ENCODE data around the gene SLC2A6. TPM values are rescaled to one million over a fixed set of nuclear protein-coding genes. Genes with fewer than 3 reads are reported as not detected.

Gene SLC2A6
- total RNA-seq, 1 donor from 2014 or later = 4.1 TPM

DNA sequence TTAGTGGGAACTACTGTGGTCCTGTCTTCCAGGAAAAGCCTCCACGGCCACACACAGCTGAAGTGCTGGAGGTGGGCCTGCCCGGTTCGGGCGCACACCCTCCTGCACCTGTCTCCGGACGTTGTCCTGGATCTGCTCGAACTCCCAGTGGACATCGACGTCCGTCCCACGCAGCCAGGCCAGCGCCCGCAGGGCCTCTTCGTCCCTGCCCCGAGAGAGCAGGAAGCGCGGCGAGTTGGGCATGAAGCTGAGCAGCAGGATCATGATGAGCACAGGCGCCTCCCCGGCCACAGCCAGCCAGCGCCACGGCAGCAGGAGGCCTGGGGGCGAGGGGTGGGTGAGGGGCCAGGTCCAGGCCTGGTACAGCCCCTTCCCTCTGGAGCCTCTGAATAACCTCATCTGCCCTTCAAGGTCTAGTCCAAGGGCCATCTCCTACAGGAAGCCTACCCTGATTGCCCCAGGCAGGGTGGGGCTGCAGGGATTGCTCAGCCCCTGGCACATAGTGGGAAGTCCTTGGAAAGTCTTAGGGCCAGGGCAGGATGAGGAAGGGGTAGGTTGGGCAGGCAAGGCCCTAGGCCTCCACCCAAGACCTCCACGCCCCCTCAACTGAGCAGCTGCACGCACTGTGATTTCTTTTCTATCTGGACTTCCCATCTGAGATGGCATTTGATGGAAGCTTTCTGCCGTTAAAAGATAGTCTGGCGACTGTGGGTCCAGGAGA, 3.4 kb downstream of the SLC2A6 start:
- no peak for DNase-seq (ENCODE audit: low spot score)
- Mint-ChIP-seq H3K4me3 (no peak overlapping the region), H3K27ac (no peak overlapping the region), H3K36me3 (ENCODE audit: low read depth) (no peaks in the 10 kb centered on the region), H3K9me3 (no peaks in the 10 kb centered on the region), H3K4me1 (ENCODE audit: low read depth) (peaks cover 6% of the 10 kb centered on the region), H3K27me3 (ENCODE audit: insufficient read depth) (peaks cover 3% of the 10 kb centered on the region)
- intact Hi-C loops (cut with micrococcal nuclease) = no loop called here

GRCh38 chr9:133474853-133475252, 4.0 kb downstream of the SLC2A6 start:
- Mint-ChIP-seq H3K36me3 (ENCODE audit: low read depth) (no peaks in the 10 kb centered on the region), H3K27ac (no peak overlapping the region), H3K9me3 (no peaks in the 10 kb centered on the region), H3K27me3 (ENCODE audit: insufficient read depth) (peaks cover 2% of the 10 kb centered on the region), H3K4me1 (ENCODE audit: low read depth) (peaks cover 4% of the 10 kb centered on the region), H3K4me3 (no peak overlapping the region)
- no peak for DNase-seq (ENCODE audit: low spot score)
- intact Hi-C loops (cut with micrococcal nuclease) = no loop called here

- Mint-ChIP-seq H3K9me3 (no peaks in the 10 kb centered on the region), H3K27ac (no peak overlapping the region), H3K4me1 (ENCODE audit: low read depth) (no peaks in the 10 kb centered on the region), H3K4me3 (no peak overlapping the region), H3K27me3 (ENCODE audit: insufficient read depth) (no peaks in the 10 kb centered on the region), H3K36me3 (ENCODE audit: low read depth) (no peaks in the 10 kb centered on the region)
- intact Hi-C loops (cut with micrococcal nuclease) = no loop called here
- no peak for DNase-seq (ENCODE audit: low spot score)
Measured at GRCh38 chr9:133474215-133474614, 4.7 kb downstream of the SLC2A6 start.

GRCh38 chr9:133473743-133474142, 5.2 kb downstream of the SLC2A6 start:
- Mint-ChIP-seq H3K27me3 (ENCODE audit: insufficient read depth) (no peaks in the 10 kb centered on the region), H3K4me1 (ENCODE audit: low read depth) (no peaks in the 10 kb centered on the region), H3K27ac (no peak overlapping the region), H3K9me3 (no peaks in the 10 kb centered on the region), H3K4me3 (no peak overlapping the region), H3K36me3 (ENCODE audit: low read depth) (no peaks in the 10 kb centered on the region)
- intact Hi-C loops (cut with micrococcal nuclease) = no loop called here
- DNase-seq (ENCODE audit: low spot score) = no peak

DNA sequence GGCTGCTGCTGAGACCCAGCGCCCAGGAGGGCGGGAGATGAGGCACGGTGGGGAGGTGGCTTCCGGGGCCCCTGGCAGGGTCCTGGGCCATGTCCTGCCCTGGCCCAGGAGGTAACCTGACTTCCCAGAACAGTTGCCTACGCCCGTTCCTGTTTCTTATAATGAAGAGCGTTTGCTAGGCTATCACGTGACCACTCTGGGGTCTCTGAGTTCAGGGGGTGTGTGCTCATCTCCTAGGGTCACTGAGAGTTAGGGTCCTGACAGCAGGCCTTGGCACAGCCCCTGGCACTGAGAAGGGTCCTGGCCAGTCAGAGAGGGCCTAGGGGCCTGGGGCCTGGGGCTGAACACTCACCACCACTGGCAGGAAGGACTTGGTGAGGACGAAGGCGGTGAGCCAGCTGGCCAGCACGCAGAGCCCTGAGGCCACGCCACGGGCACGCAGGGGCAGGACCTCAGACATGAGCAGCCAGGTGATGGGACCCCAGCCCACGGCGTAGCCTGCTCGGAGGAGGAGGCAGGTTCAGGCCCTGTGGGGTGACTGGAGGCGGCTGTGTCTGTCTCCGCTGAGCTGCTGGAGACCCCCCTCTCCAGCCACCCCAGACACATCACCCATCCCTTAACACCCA, 6.0 kb downstream of the SLC2A6 start:
- Mint-ChIP-seq H3K36me3 (ENCODE audit: low read depth) (no peaks in the 10 kb centered on the region), H3K27ac (no peak overlapping the region), H3K4me1 (ENCODE audit: low read depth) (no peaks in the 10 kb centered on the region), H3K9me3 (no peaks in the 10 kb centered on the region), H3K27me3 (ENCODE audit: insufficient read depth) (no peaks in the 10 kb centered on the region), H3K4me3 (no peak overlapping the region)
- intact Hi-C loops (cut with micrococcal nuclease) = no loop called here
- no peak for DNase-seq (ENCODE audit: low spot score)

- DNase-seq (ENCODE audit: low spot score) = no peak
- Mint-ChIP-seq H3K4me1 (ENCODE audit: low read depth) (no peaks in the 10 kb centered on the region), H3K4me3 (no peak overlapping the region), H3K36me3 (ENCODE audit: low read depth) (no peaks in the 10 kb centered on the region), H3K9me3 (no peaks in the 10 kb centered on the region), H3K27ac (no peak overlapping the region), H3K27me3 (ENCODE audit: insufficient read depth) (no peaks in the 10 kb centered on the region)
- intact Hi-C loops (cut with micrococcal nuclease) = no loop called here
Measured at GRCh38 chr9:133472277-133472645, 6.6 kb downstream of the SLC2A6 start.

GRCh38 chr9:133471551-133472276, 7.2 kb downstream of the SLC2A6 start:
- no peaks in the 10 kb centered on the region for H3K4me1 Mint-ChIP-seq (ENCODE audit: low read depth)
- H3K36me3 Mint-ChIP-seq (ENCODE audit: low read depth) = no peaks in the 10 kb centered on the region
- intact Hi-C loops (cut with micrococcal nuclease) = no loop called here
- H3K27me3 Mint-ChIP-seq (ENCODE audit: insufficient read depth) = no peaks in the 10 kb centered on the region
- H3K9me3 Mint-ChIP-seq = no peaks in the 10 kb centered on the region
- DNase-seq (ENCODE audit: low spot score) = no peak
- no peak overlapping the region for H3K27ac Mint-ChIP-seq
- H3K4me3 Mint-ChIP-seq = no peak overlapping the region

GRCh38 chr9:133470988-133471387, 7.9 kb downstream of the SLC2A6 start:
- Mint-ChIP-seq H3K4me1 (ENCODE audit: low read depth) (no peaks in the 10 kb centered on the region), H3K36me3 (ENCODE audit: low read depth) (no peaks in the 10 kb centered on the region), H3K27me3 (ENCODE audit: insufficient read depth) (no peaks in the 10 kb centered on the region), H3K4me3 (no peak overlapping the region), H3K27ac (no peak overlapping the region), H3K9me3 (no peaks in the 10 kb centered on the region)
- intact Hi-C loops (cut with micrococcal nuclease) = no loop called here
- DNase-seq (ENCODE audit: low spot score) = no peak

- DNase-seq (ENCODE audit: low spot score) = no peak
- H3K4me3 Mint-ChIP-seq = no peak overlapping the region
- no peaks in the 10 kb centered on the region for H3K36me3 Mint-ChIP-seq (ENCODE audit: low read depth)
- no peaks in the 10 kb centered on the region for H3K9me3 Mint-ChIP-seq
- intact Hi-C loops (cut with micrococcal nuclease) = no loop called here
- H3K27me3 Mint-ChIP-seq (ENCODE audit: insufficient read depth) = no peaks in the 10 kb centered on the region
- H3K4me1 Mint-ChIP-seq (ENCODE audit: low read depth) = no peaks in the 10 kb centered on the region
- H3K27ac Mint-ChIP-seq = no peak overlapping the region
Measured at GRCh38 chr9:133470427-133470924, 8.4 kb downstream of the SLC2A6 start.

DNA sequence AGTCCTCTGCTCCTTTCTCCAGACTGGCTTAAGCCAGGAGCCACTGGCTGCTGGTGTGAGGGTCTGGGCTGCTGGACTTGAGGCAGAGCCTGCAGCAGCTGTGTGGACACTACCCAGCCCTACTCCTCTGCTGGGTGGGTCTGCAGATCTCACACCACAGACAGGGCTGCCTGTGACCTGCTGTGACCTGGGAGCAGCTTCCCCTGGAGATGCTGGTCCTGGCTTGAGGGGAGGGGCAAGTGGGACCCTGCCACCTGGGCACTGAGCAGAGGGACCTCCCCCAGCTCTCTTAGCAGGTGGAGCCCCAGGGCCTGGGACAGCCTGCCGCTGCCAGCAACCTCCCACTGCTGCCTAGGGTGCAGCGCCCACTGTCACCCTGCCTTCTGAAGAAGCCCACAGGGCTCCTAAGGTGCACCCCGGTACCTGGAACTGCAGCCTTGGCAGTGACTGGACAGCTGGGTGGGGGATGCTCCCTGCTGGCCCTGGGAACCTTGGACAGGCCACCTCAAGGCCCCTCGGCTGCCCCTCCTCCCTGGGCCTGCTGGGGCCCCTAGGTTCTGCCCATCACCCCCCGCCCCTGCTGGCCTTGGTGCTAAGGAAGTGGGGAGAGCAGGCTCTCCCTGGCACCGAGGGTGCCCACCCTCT, 10.0 kb downstream of the SLC2A6 start:
- no peaks in the 10 kb centered on the region for H3K9me3 Mint-ChIP-seq
- intact Hi-C loops (cut with micrococcal nuclease) = no loop called here
- no peak overlapping the region for H3K4me3 Mint-ChIP-seq
- no peak for DNase-seq (ENCODE audit: low spot score)
- no peaks in the 10 kb centered on the region for H3K27me3 Mint-ChIP-seq (ENCODE audit: insufficient read depth)
- H3K36me3 Mint-ChIP-seq (ENCODE audit: low read depth) = no peaks in the 10 kb centered on the region
- H3K4me1 Mint-ChIP-seq (ENCODE audit: low read depth) = no peaks in the 10 kb centered on the region
- H3K27ac Mint-ChIP-seq = no peak overlapping the region

DNA sequence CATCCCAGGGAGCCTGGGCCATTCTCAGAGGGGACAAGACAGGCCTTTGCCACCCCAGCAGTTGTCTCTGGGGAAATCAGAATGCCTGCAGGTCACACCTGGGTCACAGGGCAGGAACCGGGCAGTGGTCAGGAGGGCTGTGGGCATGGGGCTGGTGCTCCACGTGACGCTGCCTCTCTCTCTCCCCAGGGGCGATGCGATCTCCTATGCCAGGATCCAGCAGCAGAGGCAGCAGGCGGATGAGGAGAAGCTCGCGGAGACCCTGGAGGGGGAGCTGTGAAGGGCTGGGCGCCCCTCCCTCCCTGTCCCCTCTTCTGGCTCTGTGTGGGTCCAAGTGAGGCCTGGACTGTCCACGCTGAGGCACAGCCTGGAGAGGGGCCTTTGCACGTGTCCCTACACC, 10.5 kb downstream of the SLC2A6 start:
- Mint-ChIP-seq H3K36me3 (ENCODE audit: low read depth) (no peaks in the 10 kb centered on the region), H3K9me3 (no peaks in the 10 kb centered on the region), H3K27me3 (ENCODE audit: insufficient read depth) (no peaks in the 10 kb centered on the region), H3K4me1 (ENCODE audit: low read depth) (no peaks in the 10 kb centered on the region), H3K27ac (no peak overlapping the region), H3K4me3 (no peak overlapping the region)
- intact Hi-C loops (cut with micrococcal nuclease) = no loop called here
- DNase-seq (ENCODE audit: low spot score) = no peak

DNA sequence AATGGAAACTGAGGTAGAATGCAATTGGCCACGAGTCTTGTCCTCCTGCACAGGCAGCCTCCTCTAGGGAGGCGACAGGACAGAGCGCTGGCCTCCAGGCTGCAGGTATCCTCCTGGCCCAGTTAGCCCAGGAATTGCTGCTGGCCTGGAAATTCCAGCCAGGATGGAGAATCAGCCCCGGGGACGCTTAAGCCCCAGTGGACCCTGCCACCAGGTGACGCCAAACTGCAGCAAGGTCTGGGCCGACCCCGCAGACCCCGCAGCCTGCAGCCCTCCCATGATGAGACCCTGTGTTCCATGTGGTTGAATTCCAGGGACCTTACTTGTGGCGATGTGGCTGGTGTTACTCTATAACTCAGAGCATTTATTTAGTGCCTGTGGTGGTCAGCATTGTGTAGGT, 11.8 kb downstream of the SLC2A6 start:
- H3K27me3 Mint-ChIP-seq (ENCODE audit: insufficient read depth) = peaks cover 4% of the 10 kb centered on the region
- no peak for DNase-seq (ENCODE audit: low spot score)
- H3K4me3 Mint-ChIP-seq = no peak overlapping the region
- no peaks in the 10 kb centered on the region for H3K9me3 Mint-ChIP-seq
- intact Hi-C loops (cut with micrococcal nuclease) = no loop called here
- H3K4me1 Mint-ChIP-seq (ENCODE audit: low read depth) = no peaks in the 10 kb centered on the region
- H3K27ac Mint-ChIP-seq = no peak overlapping the region
- no peaks in the 10 kb centered on the region for H3K36me3 Mint-ChIP-seq (ENCODE audit: low read depth)

GRCh38 chr9:133465984-133466383, 12.9 kb downstream of the SLC2A6 start:
- Mint-ChIP-seq H3K9me3 (no peaks in the 10 kb centered on the region), H3K27me3 (ENCODE audit: insufficient read depth) (peaks cover 11% of the 10 kb centered on the region), H3K27ac (no peak overlapping the region), H3K4me3 (no peak overlapping the region), H3K36me3 (ENCODE audit: low read depth) (no peaks in the 10 kb centered on the region), H3K4me1 (ENCODE audit: low read depth) (no peaks in the 10 kb centered on the region)
- intact Hi-C loops (cut with micrococcal nuclease) = no loop called here
- DNase-seq (ENCODE audit: low spot score) = no peak
